ENCODE measurements around the gene FZD7. TPM values are rescaled to one million over a fixed set of nuclear protein-coding genes. Genes with fewer than 3 reads are reported as not detected.

The FZD7 gene
- total RNA-seq, 1 donor from 2014 or later: 91.0 TPM

DNA sequence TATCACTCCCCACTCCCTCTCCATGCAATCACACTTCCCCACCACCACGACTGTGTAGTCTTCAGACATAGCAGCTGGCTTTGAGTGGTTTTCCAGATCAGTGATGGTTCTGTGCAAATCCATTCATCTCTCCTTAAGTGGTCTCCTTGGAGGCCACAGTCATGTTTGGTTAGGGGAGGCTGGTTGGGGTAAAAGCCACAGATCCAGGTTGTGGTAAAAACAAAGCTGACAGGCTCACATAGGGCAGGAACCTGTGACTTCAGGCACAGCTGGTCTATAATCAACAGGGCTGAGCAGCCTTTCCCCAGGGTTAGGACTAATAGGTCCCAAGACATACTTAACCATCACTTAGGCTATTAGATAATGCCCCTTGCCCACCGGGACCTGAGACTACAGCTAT lies 46.2 kb upstream of the FZD7 start:
- no peak for TF ChIP-seq CTCF (conservative IDR thresholded peaks at IDR 0.05)
- H3K36me3 Mint-ChIP-seq (ENCODE audit: low read depth): no peaks in the 10 kb centered on the region
- DNase-seq (ENCODE audit: low read depth, low spot score): no peak
- H3K27me3 Mint-ChIP-seq (ENCODE audit: low read depth): no peaks in the 10 kb centered on the region
- no peak overlapping the region for H3K27ac Mint-ChIP-seq (ENCODE audit: unreplicated experiment)
- no peak overlapping the region for H3K4me3 Mint-ChIP-seq
- peaks cover 64% of the 10 kb centered on the region for H3K4me1 Mint-ChIP-seq
- H3K9me3 Mint-ChIP-seq: no peaks in the 10 kb centered on the region

GRCh38 chr2:201990069-201990468 lies 43.6 kb upstream of the FZD7 start:
- no peak overlapping the region for H3K4me3 Mint-ChIP-seq
- H3K36me3 Mint-ChIP-seq (ENCODE audit: low read depth): no peaks in the 10 kb centered on the region
- H3K9me3 Mint-ChIP-seq: no peaks in the 10 kb centered on the region
- no peaks in the 10 kb centered on the region for H3K27me3 Mint-ChIP-seq (ENCODE audit: low read depth)
- TF ChIP-seq CTCF (conservative IDR thresholded peaks at IDR 0.05): no peak
- H3K4me1 Mint-ChIP-seq: peaks cover 43% of the 10 kb centered on the region
- DNase-seq (ENCODE audit: low read depth, low spot score): no peak
- H3K27ac Mint-ChIP-seq (ENCODE audit: unreplicated experiment): no peak overlapping the region

- no peak for TF ChIP-seq CTCF (conservative IDR thresholded peaks at IDR 0.05)
- no peak for DNase-seq (ENCODE audit: low read depth, low spot score)
- H3K36me3 Mint-ChIP-seq (ENCODE audit: low read depth): no peaks in the 10 kb centered on the region
- H3K27me3 Mint-ChIP-seq (ENCODE audit: low read depth): no peaks in the 10 kb centered on the region
- no peaks in the 10 kb centered on the region for H3K9me3 Mint-ChIP-seq
- no peak overlapping the region for H3K27ac Mint-ChIP-seq (ENCODE audit: unreplicated experiment)
- H3K4me1 Mint-ChIP-seq: peaks cover 48% of the 10 kb centered on the region
- no peak overlapping the region for H3K4me3 Mint-ChIP-seq
These were observed 40.7 kb upstream of the FZD7 start for GRCh38 chr2:201992960-201993359.

GRCh38 chr2:201994973-201995638 lies 38.5 kb upstream of the FZD7 start:
- Mint-ChIP-seq H3K36me3 (ENCODE audit: low read depth) (no peaks in the 10 kb centered on the region), H3K9me3 (no peaks in the 10 kb centered on the region), H3K27me3 (ENCODE audit: low read depth) (no peaks in the 10 kb centered on the region), H3K4me1 (peaks cover 51% of the 10 kb centered on the region), H3K4me3 (no peak overlapping the region), H3K27ac (ENCODE audit: unreplicated experiment) (no peak overlapping the region)
- TF ChIP-seq CTCF (conservative IDR thresholded peaks at IDR 0.05): no peak
- no peak for DNase-seq (ENCODE audit: low read depth, low spot score)

- Mint-ChIP-seq H3K4me1 (peaks cover 51% of the 10 kb centered on the region), H3K27ac (ENCODE audit: unreplicated experiment) (peak overlapping the region; percentile 3), H3K9me3 (no peaks in the 10 kb centered on the region), H3K4me3 (no peak overlapping the region), H3K36me3 (ENCODE audit: low read depth) (no peaks in the 10 kb centered on the region), H3K27me3 (ENCODE audit: low read depth) (no peaks in the 10 kb centered on the region)
- DNase-seq (ENCODE audit: low read depth, low spot score): no peak
- no peak for TF ChIP-seq CTCF (conservative IDR thresholded peaks at IDR 0.05)
These were observed 37.6 kb upstream of the FZD7 start for GRCh38 chr2:201996006-201996405.

All from neural crest cell (in vitro differentiated cells).